HepG2 (cell line): ENCODE measurements around the gene SENP7. TPM values are rescaled to one million over a fixed set of nuclear protein-coding genes. Genes with fewer than 3 reads are reported as not detected.

ENCODE experiments used
- ELF1 ChIP-seq: sonication (generic); formaldehyde crosslinking; IDR thresholded peaks from 2 replicates; pipeline ENCODE4 v1.4.0; 2020; ENCODE audit warnings: missing genetic modification reagents
- GATAD2A ChIP-seq: IDR thresholded peaks from 2 replicates; pipeline ENCODE4 v1.6.1; 2016
- HDAC2 ChIP-seq: sonication (generic); formaldehyde crosslinking; IDR thresholded peaks from 2 replicates; pipeline ENCODE4 v1.4.0; 2020; ENCODE audit warnings: missing genetic modification reagents
- MTA1 ChIP-seq: sonication (generic); formaldehyde crosslinking; IDR thresholded peaks from 2 replicates; pipeline ENCODE4 v1.4.0; 2020; ENCODE audit warnings: missing genetic modification reagents, mild to moderate bottlenecking, borderline replicate concordance
- MTF1 ChIP-seq: sonication (generic); formaldehyde crosslinking; IDR thresholded peaks from 2 replicates; pipeline ENCODE4 v1.5.0; 2020; ENCODE audit warnings: missing genetic modification reagents
- NCOR1 ChIP-seq: fragments of 200-600 bp; sonication (generic); IDR thresholded peaks from 2 replicates; pipeline ENCODE4 v1.7.0; 2017; ENCODE audit warnings: antibody characterized with exemption, low read length, borderline replicate concordance
- RBFOX2 ChIP-seq: fragments of 200-400 bp; formaldehyde crosslinking; IDR thresholded peaks from 2 replicates; pipeline ENCODE4 v1.6.1; 2017; ENCODE audit warnings: low read depth, mild to moderate bottlenecking, low read length
- RORA ChIP-seq: sonication (generic); formaldehyde crosslinking; IDR thresholded peaks from 2 replicates; pipeline ENCODE4 v1.5.0; 2020; ENCODE audit warnings: mild to moderate bottlenecking, missing genetic modification reagents, moderate library complexity
- SNAPC2 ChIP-seq: sonication (generic); formaldehyde crosslinking; IDR thresholded peaks from 2 replicates; pipeline ENCODE4 v1.8.1; 2022; ENCODE audit warnings: mild to moderate bottlenecking, missing genetic modification reagents
- SP140L ChIP-seq: sonication (generic); formaldehyde crosslinking; IDR thresholded peaks from 2 replicates; pipeline ENCODE4 v1.4.0; 2020; ENCODE audit warnings: missing genetic modification reagents, borderline replicate concordance
- YEATS2 ChIP-seq: sonication (generic); formaldehyde crosslinking; IDR thresholded peaks from 2 replicates; pipeline ENCODE4 v1.4.0; 2020; ENCODE audit warnings: missing genetic modification reagents, borderline replicate concordance
- ZNF333 ChIP-seq: sonication (generic); formaldehyde crosslinking; IDR thresholded peaks from 2 replicates; pipeline ENCODE4 v1.4.0; 2020; ENCODE audit warnings: mild to moderate bottlenecking, missing genetic modification reagents, borderline replicate concordance
- ZNF343 ChIP-seq: sonication (generic); formaldehyde crosslinking; IDR thresholded peaks from 2 replicates; pipeline ENCODE4 v1.4.0; 2020; ENCODE audit warnings: mild to moderate bottlenecking, missing genetic modification reagents
- ZNF354B ChIP-seq: sonication (generic); formaldehyde crosslinking; IDR thresholded peaks from 2 replicates; pipeline ENCODE4 v1.8.0; 2022; ENCODE audit warnings: mild to moderate bottlenecking, missing genetic modification reagents
- ZNF510 ChIP-seq: sonication (generic); formaldehyde crosslinking; IDR thresholded peaks from 2 replicates; pipeline ENCODE4 v1.4.0; 2020; ENCODE audit warnings: low read depth, mild to moderate bottlenecking, missing genetic modification reagents
- polyA plus RNA-seq, 8 experiments: library from polyadenylated mRNA; depleted of rRNA in 3 of 8; stranded (reverse) in 7 of 8; unstranded in 1 of 8; fragments of >200 nt; fragmentation: Illumina TruSeq in 4 of 8; extraction: Trizol in 4 of 8; gene quantifications; 2 replicates each; pipeline versions ENCODE4 v1.2.1 to v1.2.3, GENCODE V29; 2011 to 2016; ENCODE audit warnings: low read depth in 4 of 8, missing spikeins in 1 of 8, mixed read lengths in 1 of 8; ENCODE audit not compliant: insufficient read depth in 1 of 8
- total RNA-seq, 5 experiments: library from RNA; depleted of rRNA; stranded (reverse); fragments of >200 nt; fragmentation: Illumina TruSeq; extraction: Trizol; gene quantifications; 2 replicates each; pipeline ENCODE4 v1.2.3, GENCODE V29; 2016; ENCODE audit warnings: low read depth in 1 of 5
- TF ChIP-seq, protein P1 (sequence below): sonication (generic); formaldehyde crosslinking; IDR thresholded peaks from 2 replicates; pipeline ENCODE4 v1.8.1; 2023; ENCODE audit warnings: mild to moderate bottlenecking, inconsistent platforms, moderate library complexity, missing genetic modification reagents, borderline replicate concordance
- TF ChIP-seq, protein P2 (sequence below): sonication (generic); formaldehyde crosslinking; IDR thresholded peaks from 2 replicates; pipeline ENCODE4 v1.5.0; 2020; ENCODE audit warnings: missing genetic modification reagents
- TF ChIP-seq, protein P3 (sequence below): sonication (generic); formaldehyde crosslinking; conservative IDR thresholded peaks from 2 replicates; pipeline ENCODE4 v1.4.0; 2020; ENCODE audit warnings: missing genetic modification reagents
- TF ChIP-seq, protein P4 (sequence below): sonication (generic); formaldehyde crosslinking; IDR thresholded peaks from 2 replicates; pipeline ENCODE4 v1.8.0; 2022; ENCODE audit warnings: low read depth, missing genetic modification reagents
- TF ChIP-seq, protein P5 (sequence below): sonication (generic); formaldehyde crosslinking; IDR thresholded peaks from 2 replicates; pipeline ENCODE4 v1.4.0; 2020; ENCODE audit warnings: missing genetic modification reagents, borderline replicate concordance

Gene SENP7
- total and polyA plus RNA-seq, 2 of the 13 experiments (the other 11 are each of a cell fraction or from before 2014, with no cell fraction given) = 9.1 to 10.3 TPM

DNA sequence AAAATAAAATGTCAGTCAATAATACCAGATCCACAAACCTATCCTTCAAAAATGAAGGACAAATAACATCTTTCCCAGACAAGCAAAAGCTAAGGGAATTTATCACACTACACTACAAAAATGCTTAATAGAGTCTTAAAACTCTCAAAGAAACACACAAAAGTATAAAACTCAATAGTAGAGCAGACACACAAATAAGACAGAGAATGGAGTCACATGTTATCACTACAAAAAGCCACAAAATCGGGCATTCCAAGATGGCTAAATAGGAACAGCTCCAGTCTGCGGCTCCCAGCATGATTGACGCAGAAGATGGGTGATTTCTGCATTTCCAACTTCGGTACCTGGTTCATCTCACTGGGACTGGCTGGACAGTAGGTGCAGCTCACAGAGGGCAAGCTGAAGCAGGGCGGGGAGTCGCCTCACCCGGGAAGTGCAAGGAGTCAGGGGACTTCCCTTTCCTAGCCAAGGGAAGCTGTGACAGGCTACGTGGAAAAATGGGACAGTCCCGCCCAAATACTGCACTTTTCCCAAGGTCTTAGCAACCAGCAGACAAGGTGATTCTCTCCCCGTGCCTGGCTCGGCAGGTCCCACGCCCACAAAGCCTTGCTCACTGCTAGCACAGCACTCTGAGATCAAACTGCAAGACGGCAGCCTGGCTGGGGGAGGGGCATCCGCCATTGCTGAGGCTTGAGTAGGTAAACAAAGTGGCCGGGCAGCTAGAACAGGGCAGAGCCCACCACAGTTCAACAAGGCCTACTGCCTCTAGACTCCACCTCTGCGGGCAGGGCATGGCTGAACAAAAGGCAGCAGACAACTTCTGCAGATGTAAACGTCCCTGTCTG is 46.3 kb downstream of the SENP7 start (continued):
- TF ChIP-seq, protein P1, sequence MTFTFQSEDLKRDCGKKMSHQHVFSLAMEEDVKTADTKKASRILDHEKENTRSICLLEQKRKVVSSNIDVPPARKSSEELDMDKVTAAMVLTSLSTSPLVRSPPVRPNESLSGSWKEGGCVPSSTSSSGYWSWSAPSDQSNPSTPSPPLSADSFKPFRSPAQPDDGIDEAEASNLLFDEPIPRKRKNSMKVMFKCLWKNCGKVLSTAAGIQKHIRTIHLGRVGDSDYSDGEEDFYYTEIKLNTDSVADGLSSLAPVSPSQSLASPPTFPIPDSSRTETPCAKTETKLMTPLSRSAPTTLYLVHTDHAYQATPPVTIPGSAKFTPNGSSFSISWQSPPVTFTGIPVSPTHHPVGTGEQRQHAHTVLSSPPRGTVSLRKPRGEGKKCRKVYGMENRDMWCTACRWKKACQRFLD (CRISPR knock-in tag) = no peak
- TF ChIP-seq, protein P2, sequence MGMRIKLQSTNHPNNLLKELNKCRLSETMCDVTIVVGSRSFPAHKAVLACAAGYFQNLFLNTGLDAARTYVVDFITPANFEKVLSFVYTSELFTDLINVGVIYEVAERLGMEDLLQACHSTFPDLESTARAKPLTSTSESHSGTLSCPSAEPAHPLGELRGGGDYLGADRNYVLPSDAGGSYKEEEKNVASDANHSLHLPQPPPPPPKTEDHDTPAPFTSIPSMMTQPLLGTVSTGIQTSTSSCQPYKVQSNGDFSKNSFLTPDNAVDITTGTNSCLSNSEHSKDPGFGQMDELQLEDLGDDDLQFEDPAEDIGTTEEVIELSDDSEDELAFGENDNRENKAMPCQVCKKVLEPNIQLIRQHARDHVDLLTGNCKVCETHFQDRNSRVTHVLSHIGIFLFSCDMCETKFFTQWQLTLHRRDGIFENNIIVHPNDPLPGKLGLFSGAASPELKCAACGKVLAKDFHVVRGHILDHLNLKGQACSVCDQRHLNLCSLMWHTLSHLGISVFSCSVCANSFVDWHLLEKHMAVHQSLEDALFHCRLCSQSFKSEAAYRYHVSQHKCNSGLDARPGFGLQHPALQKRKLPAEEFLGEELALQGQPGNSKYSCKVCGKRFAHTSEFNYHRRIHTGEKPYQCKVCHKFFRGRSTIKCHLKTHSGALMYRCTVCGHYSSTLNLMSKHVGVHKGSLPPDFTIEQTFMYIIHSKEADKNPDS (CRISPR knock-in tag) = no peak
- TF ChIP-seq ZNF343 (CRISPR knock-in tag) (no peak), ZNF510 (0 out of 2 replicates have a peak, but pooled peaks have one; percentile 25), ELF1 (CRISPR knock-in tag) (0 out of 2 replicates have a peak, but pooled peaks have one; percentile 13), HDAC2 (peak; percentile 28; the same call in 1 of the 2 replicates), MTF1 (CRISPR knock-in tag) (no peak), RBFOX2 (no peak), RORA (CRISPR knock-in tag) (no peak), YEATS2 (CRISPR knock-in tag) (peak; percentile 44; the same call in 1 of the 2 replicates), ZNF333 (no peak), SNAPC2 (CRISPR knock-in tag) (no peak), ZNF354B (CRISPR knock-in tag) (no peak), SP140L (CRISPR knock-in tag) (no peak), GATAD2A (CRISPR knock-in tag) (peak; percentile 49), NCOR1 (no peak), MTA1 (CRISPR knock-in tag) (peak; percentile 80; the same call in 1 of the 2 replicates)
- TF ChIP-seq, protein P3, sequence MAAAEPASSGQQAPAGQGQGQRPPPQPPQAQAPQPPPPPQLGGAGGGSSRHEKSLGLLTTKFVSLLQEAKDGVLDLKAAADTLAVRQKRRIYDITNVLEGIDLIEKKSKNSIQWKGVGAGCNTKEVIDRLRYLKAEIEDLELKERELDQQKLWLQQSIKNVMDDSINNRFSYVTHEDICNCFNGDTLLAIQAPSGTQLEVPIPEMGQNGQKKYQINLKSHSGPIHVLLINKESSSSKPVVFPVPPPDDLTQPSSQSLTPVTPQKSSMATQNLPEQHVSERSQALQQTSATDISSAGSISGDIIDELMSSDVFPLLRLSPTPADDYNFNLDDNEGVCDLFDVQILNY (CRISPR knock-in tag) = no peak
- TF ChIP-seq, protein P4, sequence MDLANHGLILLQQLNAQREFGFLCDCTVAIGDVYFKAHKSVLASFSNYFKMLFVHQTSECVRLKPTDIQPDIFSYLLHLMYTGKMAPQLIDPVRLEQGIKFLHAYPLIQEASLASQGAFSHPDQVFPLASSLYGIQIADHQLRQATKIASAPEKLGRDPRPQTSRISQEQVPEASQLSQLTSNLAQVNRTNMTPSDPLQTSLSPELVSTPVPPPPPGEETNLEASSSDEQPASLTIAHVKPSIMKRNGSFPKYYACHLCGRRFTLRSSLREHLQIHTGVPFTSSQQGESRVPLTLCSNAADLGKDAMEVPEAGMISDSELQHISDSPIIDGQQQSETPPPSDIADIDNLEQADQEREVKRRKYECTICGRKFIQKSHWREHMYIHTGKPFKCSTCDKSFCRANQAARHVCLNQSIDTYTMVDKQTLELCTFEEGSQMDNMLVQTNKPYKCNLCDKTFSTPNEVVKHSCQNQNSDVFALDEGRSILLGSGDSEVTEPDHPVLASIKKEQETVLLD (CRISPR knock-in tag) = no peak
- TF ChIP-seq, protein P5, sequence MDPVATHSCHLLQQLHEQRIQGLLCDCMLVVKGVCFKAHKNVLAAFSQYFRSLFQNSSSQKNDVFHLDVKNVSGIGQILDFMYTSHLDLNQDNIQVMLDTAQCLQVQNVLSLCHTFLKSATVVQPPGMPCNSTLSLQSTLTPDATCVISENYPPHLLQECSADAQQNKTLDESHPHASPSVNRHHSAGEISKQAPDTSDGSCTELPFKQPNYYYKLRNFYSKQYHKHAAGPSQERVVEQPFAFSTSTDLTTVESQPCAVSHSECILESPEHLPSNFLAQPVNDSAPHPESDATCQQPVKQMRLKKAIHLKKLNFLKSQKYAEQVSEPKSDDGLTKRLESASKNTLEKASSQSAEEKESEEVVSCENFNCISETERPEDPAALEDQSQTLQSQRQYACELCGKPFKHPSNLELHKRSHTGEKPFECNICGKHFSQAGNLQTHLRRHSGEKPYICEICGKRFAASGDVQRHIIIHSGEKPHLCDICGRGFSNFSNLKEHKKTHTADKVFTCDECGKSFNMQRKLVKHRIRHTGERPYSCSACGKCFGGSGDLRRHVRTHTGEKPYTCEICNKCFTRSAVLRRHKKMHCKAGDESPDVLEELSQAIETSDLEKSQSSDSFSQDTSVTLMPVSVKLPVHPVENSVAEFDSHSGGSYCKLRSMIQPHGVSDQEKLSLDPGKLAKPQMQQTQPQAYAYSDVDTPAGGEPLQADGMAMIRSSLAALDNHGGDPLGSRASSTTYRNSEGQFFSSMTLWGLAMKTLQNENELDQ (CRISPR knock-in tag) = no peak
